HG02840 (cell line): ENCODE measurements around the gene DAD1.
"Not testable (repeated sequence)": the region's sequence is repeated elsewhere in the genome, so short reads cannot be mapped to it uniquely, and the experiment has no call there.

Experiments used
- ATAC-seq: cut with Tn5 transposase; IDR thresholded peaks from one replicate; pipeline ENCODE4 v1.9.1; 2021; ENCODE audit warnings: mild to moderate bottlenecking, moderate library complexity, moderate number of reproducible peaks; ENCODE audit not compliant: unreplicated experiment, low FRiP score

Gene DAD1

GRCh38 chr14:22553861-22554497 is 35.0 kb downstream of the DAD1 start:
- ATAC-seq = not testable (repeated sequence)

- no peak for ATAC-seq
Observed at GRCh38 chr14:22553445-22553844, 35.6 kb downstream of the DAD1 start.

- no peak for ATAC-seq
Observed at GRCh38 chr14:22552827-22553076, 36.3 kb downstream of the DAD1 start.

- no peak for ATAC-seq
Observed at GRCh38 chr14:22552001-22552826, 36.8 kb downstream of the DAD1 start.

GRCh38 chr14:22551605-22551997 is 37.4 kb downstream of the DAD1 start:
- no peak for ATAC-seq

GRCh38 chr14:22549981-22550673 is 38.9 kb downstream of the DAD1 start:
- ATAC-seq = peak; percentile 65

- ATAC-seq = no peak
Observed at GRCh38 chr14:22549324-22549962, 39.6 kb downstream of the DAD1 start.

- ATAC-seq = no peak
Observed at GRCh38 chr14:22547948-22548750, 40.9 kb downstream of the DAD1 start.

- ATAC-seq = no peak
Observed at GRCh38 chr14:22547313-22547947, 41.6 kb downstream of the DAD1 start.

GRCh38 chr14:22546722-22547071 is 42.3 kb downstream of the DAD1 start:
- no peak for ATAC-seq

- ATAC-seq = no peak
Observed at GRCh38 chr14:22545842-22546721, 42.9 kb downstream of the DAD1 start.

- ATAC-seq = no peak
Observed at GRCh38 chr14:22544881-22545420, 44.1 kb downstream of the DAD1 start.

GRCh38 chr14:22544406-22544805 is 44.6 kb downstream of the DAD1 start:
- ATAC-seq = no peak

GRCh38 chr14:22543570-22544357 is 45.3 kb downstream of the DAD1 start:
- ATAC-seq = not testable (repeated sequence)

GRCh38 chr14:22542360-22542759 is 46.7 kb downstream of the DAD1 start:
- ATAC-seq = no peak

- ATAC-seq = no peak
Observed at GRCh38 chr14:22541721-22542120, 47.3 kb downstream of the DAD1 start.

- no peak for ATAC-seq
Observed at GRCh38 chr14:22540811-22541360, 48.1 kb downstream of the DAD1 start.

GRCh38 chr14:22540293-22540692 is 48.7 kb downstream of the DAD1 start:
- no peak for ATAC-seq
